ENCODE measurements around the gene HEATR1.

HEATR1 gene

DNA sequence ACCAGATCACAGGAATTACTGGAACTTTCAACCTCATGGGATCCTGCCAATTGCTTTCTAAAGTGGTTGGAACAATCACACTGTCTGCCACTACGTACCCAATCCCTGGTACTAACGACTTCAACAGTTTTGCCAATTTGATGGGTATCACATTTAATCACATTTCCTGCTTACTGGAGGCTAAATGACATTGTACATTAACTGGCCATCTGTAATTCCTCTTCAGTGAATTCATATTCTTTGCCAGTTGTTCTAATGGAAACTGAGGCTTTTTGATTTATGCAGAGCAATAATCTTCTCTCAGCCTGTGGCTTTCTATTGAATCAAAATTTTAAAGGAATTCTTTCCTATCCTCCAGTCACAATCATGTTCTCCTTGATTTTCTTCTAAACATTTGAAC is 42.3 kb downstream of the HEATR1 start:
- TF ChIP-seq POLR2A (IDR thresholded peaks at IDR 0.05; ENCODE audit: low read depth, low read length) = no peak
- DNase-seq (ENCODE audit: insufficient read length, low spot score) = no peak
- no peak for FAIRE-seq

- no peak for TF ChIP-seq POLR2A (IDR thresholded peaks at IDR 0.05; ENCODE audit: low read depth, low read length)
- FAIRE-seq (no peak), DNase-seq (ENCODE audit: insufficient read length, low spot score) (no peak)
Observed at GRCh38 chr1:236560213-236560771, 44.0 kb downstream of the HEATR1 start.

DNA sequence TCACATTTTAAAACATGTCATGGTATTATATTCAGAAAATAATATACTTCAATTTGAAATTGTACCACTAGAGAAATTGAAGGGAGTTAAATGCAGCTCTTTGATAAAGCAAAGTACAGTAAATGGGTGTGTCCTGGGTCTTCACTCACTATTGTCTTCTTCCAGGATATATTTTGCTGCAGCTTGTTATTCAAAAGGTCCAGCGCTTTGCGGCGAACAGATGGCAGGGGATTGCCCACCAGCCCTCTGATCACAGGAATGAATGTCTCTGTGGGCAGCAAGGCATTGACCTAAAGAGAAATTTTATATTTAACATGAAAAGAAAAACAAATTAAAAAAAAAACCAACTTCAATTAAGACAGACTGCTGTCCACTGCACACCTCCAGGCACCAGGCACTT is 45.5 kb downstream of the HEATR1 start:
- FAIRE-seq = no peak
- TF ChIP-seq POLR2A (IDR thresholded peaks at IDR 0.05; ENCODE audit: low read depth, low read length) = no peak

GRCh38 chr1:236558081-236558480 is 46.2 kb downstream of the HEATR1 start:
- FAIRE-seq = no peak
- no peak for TF ChIP-seq POLR2A (IDR thresholded peaks at IDR 0.05; ENCODE audit: low read depth, low read length)

More for the DNA sequence above, 45.5 kb downstream of the HEATR1 start:
- no peak for DNase-seq (ENCODE audit: insufficient read length, low spot score)

DNA sequence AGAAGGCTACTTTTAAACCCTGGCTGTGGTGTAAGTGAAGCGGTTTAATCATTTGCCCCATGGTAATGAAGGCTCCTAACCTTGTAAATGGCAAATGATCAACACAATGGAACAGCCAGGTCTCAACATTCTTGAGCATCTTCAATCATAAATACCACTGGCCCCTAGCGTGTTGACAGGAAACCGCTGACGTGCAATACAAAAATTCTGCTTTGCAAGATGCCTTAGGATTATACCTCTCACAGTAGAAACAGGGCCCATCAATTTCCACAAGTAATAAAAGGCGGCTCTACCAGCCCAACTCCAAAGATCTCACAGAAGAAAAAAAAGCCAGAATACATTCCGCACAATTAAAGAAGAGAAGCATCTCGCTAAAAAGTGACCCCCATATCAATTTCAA is 47.7 kb downstream of the HEATR1 start:
- no peak for TF ChIP-seq POLR2A (IDR thresholded peaks at IDR 0.05; ENCODE audit: low read depth, low read length)
- no peak for FAIRE-seq
- DNase-seq (ENCODE audit: insufficient read length, low spot score) = no peak

More at GRCh38 chr1:236558081-236558480, 46.2 kb downstream of the HEATR1 start:
- no peak for DNase-seq (ENCODE audit: insufficient read length, low spot score)

DNA sequence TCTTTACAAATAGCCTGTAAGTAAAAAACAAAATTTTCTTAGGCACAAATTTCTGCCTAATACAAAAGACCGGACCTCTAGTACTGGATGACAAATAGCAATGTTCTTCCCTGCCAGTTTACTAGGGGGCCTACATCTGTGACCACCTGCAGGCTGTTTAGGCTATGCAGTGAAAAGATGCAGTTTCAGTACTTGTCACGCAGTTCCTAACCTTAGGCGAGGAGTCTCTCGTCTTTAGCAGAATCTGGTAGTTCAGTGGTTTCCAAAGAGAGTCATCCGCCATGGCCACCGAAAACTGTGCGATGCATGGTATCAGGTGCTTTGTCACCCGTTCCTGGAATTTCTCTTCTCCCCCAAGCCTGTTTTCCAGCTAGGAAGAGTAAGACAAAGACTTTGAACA is 50.9 kb downstream of the HEATR1 start:
- FAIRE-seq = no peak
- no peak for TF ChIP-seq POLR2A (IDR thresholded peaks at IDR 0.05; ENCODE audit: low read depth, low read length)
- no peak for DNase-seq (ENCODE audit: insufficient read length, low spot score)

- no peak for DNase-seq (ENCODE audit: insufficient read length, low spot score)
- TF ChIP-seq POLR2A (IDR thresholded peaks at IDR 0.05; ENCODE audit: low read depth, low read length) = no peak
- FAIRE-seq = no peak
Observed at GRCh38 chr1:236552901-236553300, 51.4 kb downstream of the HEATR1 start.

DNA sequence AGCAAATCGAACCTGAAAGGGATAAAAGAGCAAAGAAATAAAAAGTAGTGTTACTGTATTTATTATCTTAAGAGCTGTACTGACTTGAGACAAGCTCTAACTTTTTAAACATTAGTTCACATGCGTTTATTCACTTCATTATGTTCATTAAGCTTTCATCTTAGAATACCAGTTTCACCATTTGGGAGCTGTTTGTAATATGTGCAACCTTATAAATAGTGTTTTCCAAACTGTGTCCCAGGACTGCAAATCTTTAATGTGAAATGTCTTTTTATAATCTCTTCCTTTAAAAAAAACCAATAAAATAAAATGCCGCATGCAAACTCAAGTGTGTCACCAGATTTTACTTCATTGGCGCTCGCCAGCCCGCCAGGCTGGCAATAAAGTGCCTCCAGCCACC is 52.2 kb downstream of the HEATR1 start:
- no peak for FAIRE-seq
- no peak for TF ChIP-seq POLR2A (IDR thresholded peaks at IDR 0.05; ENCODE audit: low read depth, low read length)
- DNase-seq (ENCODE audit: insufficient read length, low spot score) = no peak

- no peak for DNase-seq (ENCODE audit: insufficient read length, low spot score)
- TF ChIP-seq POLR2A (IDR thresholded peaks at IDR 0.05; ENCODE audit: low read depth, low read length) = no peak
- FAIRE-seq = no peak
Observed at GRCh38 chr1:236550961-236551851, 53.1 kb downstream of the HEATR1 start.

- DNase-seq (ENCODE audit: insufficient read length, low spot score) (no peak), FAIRE-seq (no peak)
- no peak for TF ChIP-seq POLR2A (IDR thresholded peaks at IDR 0.05; ENCODE audit: low read depth, low read length)
Observed at GRCh38 chr1:236548452-236548851, 55.9 kb downstream of the HEATR1 start.

DNA sequence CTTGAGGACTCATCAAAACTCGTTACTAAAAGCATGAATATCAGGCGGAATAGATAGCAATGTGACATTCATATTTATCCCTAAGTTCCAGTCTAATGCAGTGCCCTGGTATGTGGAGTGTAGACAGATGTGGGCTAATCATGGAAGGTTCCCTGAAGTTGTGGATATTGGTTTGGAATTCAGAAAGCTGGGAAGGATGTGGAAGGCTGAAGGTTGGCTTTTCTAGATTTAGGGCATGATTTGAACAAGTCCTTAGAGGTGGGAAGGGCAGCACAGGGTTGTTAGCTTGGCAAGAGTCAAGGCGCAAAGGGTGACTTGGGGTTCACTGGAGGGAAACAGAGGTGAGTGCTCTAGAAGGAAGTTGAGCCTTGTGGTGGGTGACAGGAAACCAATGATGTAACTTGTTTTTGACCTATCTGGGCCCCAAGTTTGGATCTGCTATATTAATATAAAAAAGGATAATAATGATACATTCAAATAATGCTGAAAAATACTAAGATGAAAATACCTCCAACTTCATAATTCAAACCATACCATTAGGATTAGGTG is 58.6 kb downstream of the HEATR1 start:
- DNase-seq (ENCODE audit: insufficient read length, low spot score) (no peak), FAIRE-seq (no peak)
- TF ChIP-seq POLR2A (IDR thresholded peaks at IDR 0.05; ENCODE audit: low read depth, low read length) = no peak

DNA sequence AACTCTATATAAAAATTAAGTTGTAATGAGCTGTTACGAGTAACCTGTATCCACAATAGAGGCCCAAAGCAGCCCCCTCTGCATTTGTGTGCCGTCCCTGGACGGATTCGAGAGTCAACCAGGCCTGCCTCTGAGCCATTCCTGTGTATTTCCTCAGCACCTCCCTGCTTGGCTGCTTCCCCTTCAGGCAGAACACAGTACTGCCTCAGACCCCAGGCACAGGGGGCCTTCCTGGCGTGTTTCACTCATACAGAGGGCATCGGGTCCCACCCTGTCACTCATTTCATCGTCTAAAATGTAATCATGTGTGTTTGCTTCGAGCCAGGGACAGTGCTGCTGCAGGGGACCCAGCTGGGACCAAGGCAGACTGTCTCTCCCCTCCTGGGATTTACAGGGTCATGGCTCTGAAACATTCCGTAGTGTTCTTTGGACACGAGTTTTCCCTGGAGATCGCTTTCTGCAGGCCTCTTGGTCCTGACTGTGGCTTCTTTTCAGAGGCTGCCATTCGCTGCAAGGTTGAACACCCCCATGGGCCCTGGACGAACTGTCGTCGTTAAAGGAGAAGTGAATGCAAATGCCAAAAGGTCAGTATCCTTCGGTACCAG is 61.1 kb downstream of the HEATR1 start:
- no peak for DNase-seq (ENCODE audit: insufficient read length, low spot score)
- FAIRE-seq = no peak
- no peak for TF ChIP-seq POLR2A (IDR thresholded peaks at IDR 0.05; ENCODE audit: low read depth, low read length)

GRCh38 chr1:236541710-236542109 is 62.6 kb downstream of the HEATR1 start:
- no peak for DNase-seq (ENCODE audit: insufficient read length, low spot score)
- TF ChIP-seq POLR2A (IDR thresholded peaks at IDR 0.05; ENCODE audit: low read depth, low read length) = no peak
- FAIRE-seq = no peak

GRCh38 chr1:236540813-236541465 is 63.4 kb downstream of the HEATR1 start:
- FAIRE-seq (no peak), DNase-seq (ENCODE audit: insufficient read length, low spot score) (no peak)
- no peak for TF ChIP-seq POLR2A (IDR thresholded peaks at IDR 0.05; ENCODE audit: low read depth, low read length)
